Cardiac septum (tissue), 1 donor: ENCODE measurements around the gene PRMT1. TPM values are rescaled to one million over a fixed set of nuclear protein-coding genes. Genes with fewer than 3 reads are reported as not detected.

Experiments
- DNase-seq: peaks from one replicate; pipeline ENCODE4 v3.0.0-alpha.2; 2020; ENCODE audit warnings: low spot score
- intact Hi-C: fragments of 100-400 bp; cut with DNase I; formaldehyde crosslinking; loops from one replicate; pipeline ENCODE4 v1.14.0; 2022
- total RNA-seq: library from RNA; stranded (reverse); fragmentation: NEBNext Ultra II Directional; extraction: Animal tissue kit (Norgen Biotek cat#: 25700); gene quantifications from one replicate; pipeline ENCODE4 v1.2.1, GENCODE V29; 2021
- donor health status: DM: no; HTN: no; CAD: no.

Gene PRMT1
- total RNA-seq, 1 donor from 2014 or later, result 124 TPM

GRCh38 chr19:49684251-49684982 is 7.3 kb downstream of the PRMT1 start:
- no peak for DNase-seq
- intact Hi-C loops, result loop anchor here (5.0 kb wide), 1 partner anchor 123 kb away; no protein-coding TSS in a partner anchor

- DNase-seq, result no peak
- intact Hi-C loops, result loop anchor here (5.0 kb wide), 1 partner anchor 122 kb away; no protein-coding TSS in a partner anchor
These were observed 8.0 kb downstream of the PRMT1 start for GRCh38 chr19:49684983-49685553.

GRCh38 chr19:49685845-49686332 is 8.8 kb downstream of the PRMT1 start:
- no peak for DNase-seq

GRCh38 chr19:49686503-49687088 is 9.5 kb downstream of the PRMT1 start:
- no peak for DNase-seq
- intact Hi-C loops, result no loop called here

More at GRCh38 chr19:49685845-49686332, 8.8 kb downstream of the PRMT1 start:
- intact Hi-C loops, result no loop called here

GRCh38 chr19:49687150-49687549 is 10.1 kb downstream of the PRMT1 start:
- DNase-seq, result no peak
- intact Hi-C loops, result no loop called here

GRCh38 chr19:49687566-49688316 is 10.7 kb downstream of the PRMT1 start:
- intact Hi-C loops, result no loop called here
- DNase-seq, result no peak

- intact Hi-C loops, result no loop called here
These were observed 11.6 kb downstream of the PRMT1 start for GRCh38 chr19:49688531-49689132.

GRCh38 chr19:49689133-49690078 is 12.3 kb downstream of the PRMT1 start, which contains the start of gene ADM5:
ADM5 (plus strand) TSS chr19:49689594; CDS start chr19:49689838, 244 bp downstream.
- intact Hi-C loops, result no loop called here

More at GRCh38 chr19:49688531-49689132, 11.6 kb downstream of the PRMT1 start:
- DNase-seq, result no peak

GRCh38 chr19:49690079-49690655 is 13.1 kb downstream of the PRMT1 start:
- intact Hi-C loops, result no loop called here

More at GRCh38 chr19:49689133-49690078, 12.3 kb downstream of the PRMT1 start, which contains the start of gene ADM5:
- DNase-seq, result no peak

GRCh38 chr19:49690656-49691242 is 13.7 kb downstream of the PRMT1 start, which contains the start of gene CPT1C:
CPT1C (plus strand) TSS chr19:49691116; CDS start chr19:49692253, 1,137 bp downstream.
- intact Hi-C loops, result no loop called here
- peak; percentile 86 for DNase-seq

More at GRCh38 chr19:49690079-49690655, 13.1 kb downstream of the PRMT1 start:
- no peak for DNase-seq

GRCh38 chr19:49691243-49692146 is 14.4 kb downstream of the PRMT1 start:
- no peak for DNase-seq
- intact Hi-C loops, result no loop called here

GRCh38 chr19:49692147-49692506 is 15.1 kb downstream of the PRMT1 start:
- intact Hi-C loops, result no loop called here
- no peak for DNase-seq

GRCh38 chr19:49696115-49696514 is 19.0 kb downstream of the PRMT1 start:
- intact Hi-C loops, result no loop called here
- DNase-seq, result no peak

GRCh38 chr19:49696865-49697264 is 19.8 kb downstream of the PRMT1 start:
- intact Hi-C loops, result no loop called here
- no peak for DNase-seq

GRCh38 chr19:49699364-49699763 is 22.3 kb downstream of the PRMT1 start:
- DNase-seq, result no peak
- intact Hi-C loops, result no loop called here

GRCh38 chr19:49700563-49700962 is 23.5 kb downstream of the PRMT1 start:
- no peak for DNase-seq
- intact Hi-C loops, result no loop called here
